Esophagus muscularis mucosa (tissue), 4 donors: ENCODE data around the gene KLHL9.

Source experiments
- EP300 ChIP-seq: sonication (generic); formaldehyde crosslinking; IDR thresholded peaks from one replicate; pipeline ENCODE4 v1.6.1; 2017; ENCODE audit warnings: antibody characterized with exemption
- POLR2A ChIP-seq: fragments of 450-650 bp; IDR thresholded peaks from one replicate; pipeline ENCODE4 v1.6.1; 2017; ENCODE audit warnings: antibody characterized with exemption, moderate library complexity, mild to moderate bottlenecking, low read depth
- TF ChIP-seq, protein P1 (sequence below), 3 experiments: fragments of 200-600 bp in 2 of 3; fragments of 450-650 bp in 1 of 3; sonication (generic) in 2 of 3; IDR thresholded peaks; one replicate each; pipeline ENCODE4 v1.5.1; 2017 to 2019; ENCODE audit warnings: antibody characterized with exemption in 3 of 3, mild to moderate bottlenecking in 2 of 3, moderate library complexity in 1 of 3

DNA sequence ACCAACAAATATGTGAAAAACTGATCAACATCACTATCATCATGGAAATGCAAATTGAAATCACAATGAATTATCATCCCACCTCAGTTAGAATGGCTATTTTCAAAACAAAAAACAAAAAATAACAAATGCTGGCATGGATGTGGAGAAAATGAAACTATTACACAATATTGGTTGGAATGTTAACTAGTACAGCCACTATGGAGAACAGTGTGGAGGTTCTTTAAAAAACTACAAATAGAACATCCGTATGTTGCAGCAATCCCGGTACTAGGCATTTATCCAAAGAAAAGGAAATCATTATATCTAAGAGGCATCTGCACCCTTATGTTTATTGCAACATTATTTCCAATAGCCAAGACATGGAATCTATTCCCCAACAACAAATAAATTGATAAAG, 21.1 kb downstream of the KLHL9 start:
- TF ChIP-seq, protein P1, sequence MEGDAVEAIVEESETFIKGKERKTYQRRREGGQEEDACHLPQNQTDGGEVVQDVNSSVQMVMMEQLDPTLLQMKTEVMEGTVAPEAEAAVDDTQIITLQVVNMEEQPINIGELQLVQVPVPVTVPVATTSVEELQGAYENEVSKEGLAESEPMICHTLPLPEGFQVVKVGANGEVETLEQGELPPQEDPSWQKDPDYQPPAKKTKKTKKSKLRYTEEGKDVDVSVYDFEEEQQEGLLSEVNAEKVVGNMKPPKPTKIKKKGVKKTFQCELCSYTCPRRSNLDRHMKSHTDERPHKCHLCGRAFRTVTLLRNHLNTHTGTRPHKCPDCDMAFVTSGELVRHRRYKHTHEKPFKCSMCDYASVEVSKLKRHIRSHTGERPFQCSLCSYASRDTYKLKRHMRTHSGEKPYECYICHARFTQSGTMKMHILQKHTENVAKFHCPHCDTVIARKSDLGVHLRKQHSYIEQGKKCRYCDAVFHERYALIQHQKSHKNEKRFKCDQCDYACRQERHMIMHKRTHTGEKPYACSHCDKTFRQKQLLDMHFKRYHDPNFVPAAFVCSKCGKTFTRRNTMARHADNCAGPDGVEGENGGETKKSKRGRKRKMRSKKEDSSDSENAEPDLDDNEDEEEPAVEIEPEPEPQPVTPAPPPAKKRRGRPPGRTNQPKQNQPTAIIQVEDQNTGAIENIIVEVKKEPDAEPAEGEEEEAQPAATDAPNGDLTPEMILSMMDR (IDR thresholded peaks at IDR 0.05): no peak
- TF ChIP-seq EP300: no peak
- TF ChIP-seq POLR2A: no peak
